ENCODE data around the gene LARGE1. TPM values are rescaled to one million over a fixed set of nuclear protein-coding genes. Genes with fewer than 3 reads are reported as not detected.

The LARGE1 gene
- total and polyA plus RNA-seq, 2 experiments from 2014 or later: 21.2 to 23.6 TPM

- Histone ChIP-seq H2AFZ (no peak overlapping the region), H3K36me3 (replicated peaks; ENCODE audit: insufficient read depth, low read depth) (no peaks in the 10 kb centered on the region), H3K27me3 (no peaks in the 10 kb centered on the region), H3K4me3 (no peak overlapping the region), H3K27ac (no peak overlapping the region), H4K20me1 (ENCODE audit: insufficient read depth, poor library complexity, severe bottlenecking) (no peaks in the 10 kb centered on the region), H3K4me1 (ENCODE audit: insufficient read depth) (no peaks in the 10 kb centered on the region), H3K9me2 (replicated peaks; ENCODE audit: insufficient read depth) (no peaks in the 10 kb centered on the region), H3K4me2 (no peak overlapping the region), H3K79me2 (no peaks in the 10 kb centered on the region), H3K9me3 (ENCODE audit: low read depth) (no peaks in the 10 kb centered on the region)
- WGBS (ENCODE audit: low lambda C conversion rate, missing lambda C conversion rate): 95% methylated on average over 5 of the region's 5 CpGs
- DNase-seq (ENCODE audit: low spot score): no peak
- TF ChIP-seq EZH2phosphoT487 (IDR thresholded peaks at IDR 0.05; ENCODE audit: low read depth, severe bottlenecking, unreplicated experiment) (no peak), CTCF (IDR thresholded peaks at IDR 0.05; ENCODE audit: poor library complexity) (no peak), EZH2 (IDR thresholded peaks at IDR 0.05; ENCODE audit: borderline replicate concordance) (no peak)
These were observed 364.3 kb downstream of the LARGE1 start for GRCh38 chr22:33555814-33556522.

GRCh38 chr22:33553493-33553892, 366.8 kb downstream of the LARGE1 start:
- H3K4me2 ChIP-seq: no peak overlapping the region
- TF ChIP-seq EZH2phosphoT487 (IDR thresholded peaks at IDR 0.05; ENCODE audit: low read depth, severe bottlenecking, unreplicated experiment): no peak
- TF ChIP-seq EZH2 (IDR thresholded peaks at IDR 0.05; ENCODE audit: borderline replicate concordance): no peak
- TF ChIP-seq CTCF (IDR thresholded peaks at IDR 0.05; ENCODE audit: poor library complexity): no peak
- no peak for DNase-seq (ENCODE audit: low spot score)
- no peaks in the 10 kb centered on the region for H3K9me2 ChIP-seq (replicated peaks; ENCODE audit: insufficient read depth)
- H3K4me3 ChIP-seq: no peak overlapping the region
- H3K36me3 ChIP-seq (replicated peaks; ENCODE audit: insufficient read depth, low read depth): no peaks in the 10 kb centered on the region
- H4K20me1 ChIP-seq (ENCODE audit: insufficient read depth, poor library complexity, severe bottlenecking): no peaks in the 10 kb centered on the region
- no peaks in the 10 kb centered on the region for H3K79me2 ChIP-seq
- H3K4me1 ChIP-seq (ENCODE audit: insufficient read depth): no peaks in the 10 kb centered on the region
- no peaks in the 10 kb centered on the region for H3K9me3 ChIP-seq (ENCODE audit: low read depth)
- WGBS (ENCODE audit: low lambda C conversion rate, missing lambda C conversion rate): 97% methylated on average over 5 of the region's 5 CpGs
- H3K27ac ChIP-seq: no peak overlapping the region
- H3K27me3 ChIP-seq: no peaks in the 10 kb centered on the region
- no peak overlapping the region for H2AFZ ChIP-seq

- no peaks in the 10 kb centered on the region for H3K9me3 ChIP-seq (ENCODE audit: low read depth)
- H3K27me3 ChIP-seq: no peaks in the 10 kb centered on the region
- no peak overlapping the region for H3K4me3 ChIP-seq
- no peak for DNase-seq (ENCODE audit: low spot score)
- H3K27ac ChIP-seq: no peak overlapping the region
- H4K20me1 ChIP-seq (ENCODE audit: insufficient read depth, poor library complexity, severe bottlenecking): no peaks in the 10 kb centered on the region
- H3K4me1 ChIP-seq (ENCODE audit: insufficient read depth): peaks cover 7% of the 10 kb centered on the region
- no peaks in the 10 kb centered on the region for H3K9me2 ChIP-seq (replicated peaks; ENCODE audit: insufficient read depth)
- no peak overlapping the region for H3K4me2 ChIP-seq
- no peak for TF ChIP-seq CTCF (IDR thresholded peaks at IDR 0.05; ENCODE audit: poor library complexity)
- no peak for TF ChIP-seq EZH2 (IDR thresholded peaks at IDR 0.05; ENCODE audit: borderline replicate concordance)
- no peak for TF ChIP-seq EZH2phosphoT487 (IDR thresholded peaks at IDR 0.05; ENCODE audit: low read depth, severe bottlenecking, unreplicated experiment)
- 78% methylated on average over 4 of the region's 4 CpGs for WGBS (ENCODE audit: low lambda C conversion rate, missing lambda C conversion rate)
- no peaks in the 10 kb centered on the region for H3K36me3 ChIP-seq (replicated peaks; ENCODE audit: insufficient read depth, low read depth)
- H3K79me2 ChIP-seq: no peaks in the 10 kb centered on the region
- no peak overlapping the region for H2AFZ ChIP-seq
These were observed 375.6 kb downstream of the LARGE1 start for GRCh38 chr22:33544707-33545106.

All from hepatocyte (in vitro differentiated cells).